HG03139 (cell line): ENCODE data around the gene PRR15L.
"Not testable (repeated sequence)": the region's sequence is repeated elsewhere in the genome, so short reads cannot be mapped to it uniquely, and the experiment has no call there.

Experiments
- ATAC-seq: cut with Tn5 transposase; IDR thresholded peaks from one replicate; pipeline ENCODE4 v1.9.1; 2021; ENCODE audit not compliant: unreplicated experiment

Gene PRR15L

DNA sequence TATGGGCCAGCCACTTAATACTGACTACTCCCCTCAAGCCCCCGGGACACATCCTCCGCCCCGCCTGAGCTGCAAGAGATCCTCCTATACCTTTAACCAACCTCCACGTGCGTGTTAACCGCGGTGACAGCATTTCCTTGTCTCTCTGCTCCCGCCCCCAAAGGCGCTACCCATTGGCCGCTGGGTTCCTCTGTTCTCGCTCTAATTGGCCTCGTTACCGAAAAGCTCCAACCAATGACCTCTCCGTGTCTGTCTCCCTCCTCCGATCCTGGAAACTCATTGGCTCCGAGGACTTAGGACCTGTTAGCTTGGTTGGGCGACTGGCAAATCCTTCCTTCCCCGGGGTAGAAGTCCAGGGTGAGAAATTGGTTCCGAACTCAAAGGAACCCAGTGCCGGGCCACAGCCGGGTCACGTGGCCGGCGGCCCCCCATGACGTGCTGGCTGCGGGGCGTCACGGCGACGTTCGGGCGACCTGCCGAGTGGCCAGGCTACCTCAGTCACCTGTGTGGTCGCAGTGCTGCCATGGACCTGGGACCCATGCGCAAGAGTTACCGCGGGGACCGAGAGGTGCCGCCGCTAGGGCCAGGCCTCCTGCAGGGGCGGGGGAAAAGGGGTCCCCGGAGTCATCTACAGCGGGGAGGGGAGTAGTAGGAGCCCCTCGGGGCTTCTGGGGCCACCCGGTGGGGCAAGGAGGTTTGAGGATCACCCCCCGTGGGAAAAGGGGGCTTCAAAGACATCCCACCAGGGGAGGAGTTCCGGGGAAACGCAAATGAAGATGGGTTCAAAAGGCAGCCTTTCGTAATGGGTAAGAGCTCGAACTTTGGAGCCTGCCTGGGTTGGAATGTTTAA, 16.2 kb downstream of the PRR15L start, which contains the start of gene PNPO:
PNPO (plus strand) TSS at position 326 of the 850 bp plus-strand sequence; CDS start at position 431, 105 bp downstream.
- ATAC-seq: peak; percentile 83

GRCh38 chr17:47937941-47938340, 19.7 kb downstream of the PRR15L start:
- no peak for ATAC-seq

GRCh38 chr17:47935961-47936360, 21.7 kb downstream of the PRR15L start:
- no peak for ATAC-seq

DNA sequence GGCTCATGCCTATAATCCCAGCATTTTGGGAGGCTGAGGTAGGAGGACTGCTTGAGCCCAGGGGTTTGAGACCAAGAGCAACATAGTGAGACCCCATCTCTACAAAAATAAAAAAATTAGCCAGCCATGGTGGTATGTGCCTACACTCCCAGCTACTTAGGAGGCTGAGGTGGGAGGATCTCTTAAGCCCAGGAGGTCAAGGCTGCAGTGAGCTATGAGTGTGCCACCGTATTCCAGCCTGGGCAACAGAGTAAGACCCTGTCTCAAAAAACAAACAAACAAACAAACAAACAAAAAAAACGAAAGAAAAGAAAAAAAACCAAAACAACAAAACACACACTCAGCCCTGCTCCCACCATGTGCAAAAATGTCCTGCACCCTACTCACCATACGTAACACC, 22.2 kb downstream of the PRR15L start:
- ATAC-seq: not testable (repeated sequence)

- ATAC-seq: no peak
Measured at GRCh38 chr17:47934856-47935255, 22.8 kb downstream of the PRR15L start.

- ATAC-seq: no peak
Measured at GRCh38 chr17:47931848-47932247, 25.8 kb downstream of the PRR15L start.

GRCh38 chr17:47929218-47930000, 28.3 kb downstream of the PRR15L start:
- ATAC-seq: no peak

GRCh38 chr17:47928415-47928814, 29.3 kb downstream of the PRR15L start:
- no peak for ATAC-seq

GRCh38 chr17:47927821-47928400, 29.8 kb downstream of the PRR15L start:
- no peak for ATAC-seq

DNA sequence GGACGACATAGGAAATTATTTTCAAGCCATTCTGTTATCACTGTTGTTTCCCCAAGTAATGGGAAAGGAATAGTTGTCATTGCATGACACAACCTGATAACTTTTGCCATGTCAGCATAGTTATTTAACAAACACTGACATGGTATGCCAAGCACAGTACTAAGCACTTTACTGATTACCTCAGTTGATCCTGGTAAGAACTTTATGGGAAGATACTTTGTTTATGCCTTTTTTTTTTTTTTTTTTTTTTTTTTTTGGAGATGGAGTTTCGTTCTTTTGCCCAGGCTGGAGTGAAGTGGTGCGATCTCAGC, 32.0 kb downstream of the PRR15L start:
- no peak for ATAC-seq

DNA sequence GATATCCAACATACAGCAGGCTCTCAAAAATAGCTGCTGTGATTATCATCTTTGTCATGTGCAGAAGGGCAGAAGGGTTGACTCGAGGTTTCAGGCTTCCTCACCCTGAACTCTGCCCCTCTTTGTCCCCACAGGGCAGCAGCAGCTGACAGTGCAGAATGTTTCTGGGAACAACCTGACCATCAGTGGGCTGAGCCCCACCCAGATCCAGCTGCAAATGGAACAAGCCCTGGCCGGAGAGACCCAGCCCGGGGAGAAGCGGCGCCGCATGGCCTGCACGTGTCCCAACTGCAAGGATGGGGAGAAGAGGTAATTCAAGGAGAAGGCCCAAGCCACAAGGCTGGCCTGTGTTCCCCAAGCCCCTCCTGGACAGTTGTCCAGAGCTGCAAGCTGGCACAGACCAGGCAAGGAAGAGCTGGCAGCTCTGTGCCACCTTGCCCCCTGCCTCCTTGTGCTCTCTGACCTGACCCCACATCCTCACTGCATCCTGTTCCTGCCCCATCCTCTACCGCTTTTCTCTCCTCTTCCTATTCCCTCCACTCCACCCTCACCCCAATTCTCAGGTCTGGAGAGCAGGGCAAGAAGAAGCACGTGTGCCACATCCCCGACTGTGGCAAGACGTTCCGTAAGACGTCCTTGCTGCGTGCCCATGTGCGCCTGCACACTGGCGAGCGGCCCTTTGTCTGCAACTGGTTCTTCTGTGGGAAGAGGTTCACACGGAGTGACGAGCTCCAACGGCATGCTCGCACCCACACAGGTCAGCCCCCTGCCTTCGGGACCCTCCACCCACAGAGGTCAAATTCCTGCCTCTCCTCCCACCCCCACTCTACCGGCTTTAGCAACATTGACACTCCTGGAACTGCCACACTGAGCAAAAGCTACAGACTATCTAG, 32.7 kb downstream of the PRR15L start:
- no peak for ATAC-seq

GRCh38 chr17:47919889-47920288, 37.8 kb downstream of the PRR15L start:
- ATAC-seq: not testable (repeated sequence)

DNA sequence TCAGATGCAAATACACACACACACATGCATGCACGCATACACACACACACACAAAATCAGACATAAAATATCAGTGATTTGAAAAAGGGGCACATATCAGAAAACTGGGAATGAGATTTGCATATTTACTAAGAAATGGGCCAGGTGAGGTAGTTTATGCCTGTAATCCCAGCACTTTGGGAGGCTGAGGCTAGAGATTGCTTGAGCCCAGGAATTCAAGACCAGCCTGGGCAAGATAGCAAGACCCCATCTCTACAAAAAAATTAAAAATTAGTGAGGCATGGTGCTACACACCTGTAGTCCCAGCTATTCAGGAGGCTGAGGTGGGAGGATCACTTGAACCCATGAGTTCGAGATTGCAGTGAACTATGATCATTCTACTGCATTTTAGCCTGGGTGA, 38.7 kb downstream of the PRR15L start:
- ATAC-seq: no peak

GRCh38 chr17:47918006-47918405, 39.7 kb downstream of the PRR15L start:
- ATAC-seq: no peak

GRCh38 chr17:47917581-47917980, 40.1 kb downstream of the PRR15L start:
- ATAC-seq: no peak

- no peak for ATAC-seq
Measured at GRCh38 chr17:47916489-47917208, 41.0 kb downstream of the PRR15L start.

GRCh38 chr17:47915776-47916398, 41.8 kb downstream of the PRR15L start:
- no peak for ATAC-seq

DNA sequence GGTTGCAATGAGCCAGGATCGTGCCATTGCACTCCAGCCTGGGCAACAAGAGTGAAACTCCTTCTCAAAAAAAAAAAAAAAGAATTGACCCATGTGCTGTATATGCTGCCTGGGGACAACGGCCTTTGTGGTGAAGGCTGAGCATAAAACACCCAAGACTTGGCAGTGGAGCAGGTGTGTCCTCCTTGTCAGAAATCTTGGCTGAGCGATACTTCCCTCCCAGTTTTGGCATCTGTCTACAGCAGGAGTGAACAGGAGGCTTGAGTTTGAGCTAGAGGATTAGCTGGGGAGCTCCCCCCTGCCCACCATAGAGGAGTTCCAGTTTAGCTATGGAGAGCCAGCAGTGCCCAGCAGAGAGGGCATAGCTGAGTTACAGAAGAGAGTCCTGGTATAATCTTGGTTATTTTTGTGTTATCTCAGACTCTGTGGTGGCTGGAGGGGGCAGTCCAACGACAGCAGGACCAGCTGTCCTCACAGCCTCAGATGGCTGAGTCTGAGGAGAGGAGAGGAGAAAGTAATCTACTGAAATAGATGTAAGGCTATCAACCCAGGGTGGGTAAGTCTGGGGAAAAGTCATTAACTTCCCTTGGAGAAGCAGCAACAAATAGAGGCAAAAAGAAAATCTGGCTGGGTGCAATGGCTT, 43.3 kb downstream of the PRR15L start:
- ATAC-seq: no peak

DNA sequence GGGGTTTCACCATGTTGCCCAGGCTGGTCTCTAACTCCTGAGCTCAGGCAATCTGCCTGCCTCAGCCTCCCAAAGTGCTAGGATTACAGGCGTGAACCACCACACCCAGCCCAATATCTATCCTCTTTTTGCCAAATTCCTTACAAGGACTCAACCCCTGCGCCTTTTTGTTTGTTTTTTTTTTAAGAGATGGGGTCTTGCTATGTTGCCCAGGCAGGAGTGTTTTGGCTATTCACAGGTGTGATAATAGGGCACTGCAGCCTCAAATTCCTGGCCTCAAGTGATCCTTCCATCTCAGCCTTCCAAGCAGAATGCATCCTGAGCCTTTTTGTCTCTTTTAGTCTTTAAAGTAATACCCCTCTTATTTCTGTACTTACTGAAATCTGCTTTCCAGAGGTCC, 44.6 kb downstream of the PRR15L start:
- no peak for ATAC-seq
